A673 (cell line): ENCODE measurements around the gene FUT9. TPM values are rescaled to one million over a fixed set of nuclear protein-coding genes. Genes with fewer than 3 reads are reported as not detected.

ENCODE experiments used
- BruUV-seq: library from RNA; stranded (reverse); fragments of 400-500 nt; replicated peaks from 2 replicates; lab custom pipeline; 2021; lab: Mats Ljungman, UMichigan
- CTCF ChIA-PET: fragments of 300-600 bp; sonication (Branson Sonifier 250); formaldehyde crosslinking; loops from one replicate; lab custom pipeline; 2022; ENCODE audit warnings: antibody characterized with exemption; lab: Charles Lee
- POLR2A ChIA-PET: fragments of 300-600 bp; sonication (Branson Sonifier 250); formaldehyde crosslinking; loops from one replicate; lab custom pipeline; 2022; ENCODE audit warnings: antibody characterized with exemption; ENCODE audit not compliant: low non-redundant PET; lab: Charles Lee
- DNase-seq: peaks from one replicate; pipeline ENCODE4 v3.0.0-alpha.2; 2015; ENCODE audit warnings: low spot score
- H3K27ac ChIP-seq: fragments of 200-600 bp; sonication (generic); 2 replicates; pipeline ENCODE4 v1.5.1; 2016; ENCODE audit warnings: mixed run types, low read depth, mild to moderate bottlenecking, mixed read lengths, antibody characterized with exemption, low read length; ENCODE audit not compliant: poor library complexity, severe bottlenecking
- H3K27me3 ChIP-seq: fragments of 200-600 bp; sonication (generic); replicated peaks from 2 replicates; pipeline ENCODE4 v1.6.1; 2017; ENCODE audit warnings: mixed run types, low read depth, mild to moderate bottlenecking, mixed read lengths, antibody characterized with exemption, low read length; ENCODE audit not compliant: insufficient read depth, poor library complexity
- H3K36me3 ChIP-seq: fragments of 200-600 bp; sonication (generic); 2 replicates; pipeline ENCODE4 v1.6.1; 2016; ENCODE audit warnings: mixed run types, mild to moderate bottlenecking, mixed read lengths, antibody characterized with exemption, low read length; ENCODE audit not compliant: insufficient read depth, poor library complexity, severe bottlenecking
- H3K4me1 ChIP-seq: fragments of 200-600 bp; sonication (generic); 2 replicates; pipeline ENCODE4 v1.6.1; 2017; ENCODE audit warnings: mixed run types, mild to moderate bottlenecking, mixed read lengths, antibody characterized with exemption, low read length; ENCODE audit not compliant: insufficient read depth, poor library complexity, severe bottlenecking
- H3K4me3 ChIP-seq: fragments of 200-600 bp; sonication (generic); 2 replicates; pipeline ENCODE4 v1.5.1; 2016; ENCODE audit warnings: low read depth, mixed run types, mild to moderate bottlenecking, mixed read lengths, low read length; ENCODE audit not compliant: poor library complexity, severe bottlenecking
- H3K9me3 ChIP-seq: fragments of 200-600 bp; sonication (generic); 2 replicates; pipeline ENCODE4 v1.6.1; 2016; ENCODE audit warnings: mixed run types, low read depth, mild to moderate bottlenecking, mixed read lengths, antibody characterized with exemption, low read length; ENCODE audit not compliant: poor library complexity, severe bottlenecking
- CTCF ChIP-seq: fragments of 300-800, 200-600 bp; sonication (generic); conservative IDR thresholded peaks from 2 replicates; pipeline ENCODE4 v1.5.1; 2017; ENCODE audit warnings: low read depth, mild to moderate bottlenecking, antibody characterized with exemption, low read length, moderate library complexity, mixed read lengths
- EZH2 ChIP-seq: fragments of 200-600 bp; sonication (generic); IDR thresholded peaks from 2 replicates; pipeline ENCODE4 v1.6.1; 2017; ENCODE audit warnings: borderline replicate concordance, low read depth, mild to moderate bottlenecking, mixed read lengths, antibody characterized with exemption, low read length; ENCODE audit not compliant: poor library complexity, severe bottlenecking
- intact Hi-C: fragments of 100-400 bp; cut with micrococcal nuclease; formaldehyde crosslinking; loops from one replicate; pipeline ENCODE4 v1.10.0; 2022; ENCODE audit not compliant: unreplicated experiment
- total RNA-seq: library from RNA; stranded (reverse); gene quantifications from 2 replicates; pipeline ENCODE4 v1.2.3, GENCODE V29; 2021

The FUT9 gene
- total RNA-seq, 1 experiment from 2014 or later = 4.3 TPM

GRCh38 chr6:96184798-96185197 lies 169.0 kb downstream of the FUT9 start:
- TF ChIP-seq EZH2 (no peak), CTCF (no peak)
- Histone ChIP-seq H3K9me3 (no peaks in the 10 kb centered on the region), H3K4me1 (no peaks in the 10 kb centered on the region), H3K36me3 (no peaks in the 10 kb centered on the region), H3K27me3 (no peaks in the 10 kb centered on the region), H3K27ac (no peak overlapping the region), H3K4me3 (no peak overlapping the region)
- ChIA-PET CTCF (no interaction called here), POLR2A (no interaction called here)
- no peak for DNase-seq
- intact Hi-C loops = no loop called here
- BruUV-seq = no TSS peak

GRCh38 chr6:96186094-96186493 lies 170.3 kb downstream of the FUT9 start:
- no peak for DNase-seq
- Histone ChIP-seq H3K4me1 (no peaks in the 10 kb centered on the region), H3K27me3 (no peaks in the 10 kb centered on the region), H3K4me3 (no peak overlapping the region), H3K9me3 (no peaks in the 10 kb centered on the region), H3K36me3 (no peaks in the 10 kb centered on the region), H3K27ac (no peak overlapping the region)
- TF ChIP-seq CTCF = no peak
- no peak for TF ChIP-seq EZH2
- ChIA-PET CTCF (no interaction called here), POLR2A (no interaction called here)
- intact Hi-C loops = no loop called here
- BruUV-seq = no TSS peak

GRCh38 chr6:96186516-96187195 lies 170.9 kb downstream of the FUT9 start:
- intact Hi-C loops = no loop called here
- Histone ChIP-seq H3K9me3 (no peaks in the 10 kb centered on the region), H3K27me3 (no peaks in the 10 kb centered on the region), H3K4me3 (no peak overlapping the region), H3K27ac (no peak overlapping the region), H3K36me3 (no peaks in the 10 kb centered on the region), H3K4me1 (no peaks in the 10 kb centered on the region)
- TF ChIP-seq CTCF (no peak), EZH2 (no peak)
- ChIA-PET CTCF (no interaction called here), POLR2A (no interaction called here)
- DNase-seq = no peak
- BruUV-seq = no TSS peak
